ENCODE results near the gene NKAPL. TPM values are rescaled to one million over a fixed set of nuclear protein-coding genes. Genes with fewer than 3 reads are reported as not detected.

NKAPL gene
- total RNA-seq, 1 donor from 2014 or later, result not detected

DNA sequence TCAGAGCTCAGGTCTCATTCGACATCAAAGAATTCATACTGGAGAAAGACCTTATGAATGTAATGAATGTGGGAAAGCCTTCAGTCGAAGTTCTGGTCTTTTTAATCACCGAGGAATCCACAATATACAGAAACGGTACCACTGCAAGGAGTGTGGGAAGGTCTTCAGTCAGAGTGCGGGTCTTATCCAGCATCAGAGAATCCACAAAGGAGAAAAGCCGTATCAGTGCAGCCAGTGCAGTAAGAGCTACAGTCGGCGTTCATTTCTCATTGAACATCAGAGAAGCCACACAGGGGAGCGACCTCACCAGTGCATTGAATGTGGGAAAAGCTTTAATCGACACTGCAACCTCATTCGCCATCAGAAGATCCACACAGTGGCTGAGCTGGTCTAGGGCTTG lies 26.3 kb upstream of the NKAPL start:
- TF ChIP-seq POLR2A (IDR thresholded peaks at IDR 0.05) (no peak), POLR2AphosphoS5 (IDR thresholded peaks at IDR 0.05; ENCODE audit: insufficient read depth in 1 of 2, low read depth in 1 of 2) (no peak)
- TF ChIP-seq, protein P1, sequence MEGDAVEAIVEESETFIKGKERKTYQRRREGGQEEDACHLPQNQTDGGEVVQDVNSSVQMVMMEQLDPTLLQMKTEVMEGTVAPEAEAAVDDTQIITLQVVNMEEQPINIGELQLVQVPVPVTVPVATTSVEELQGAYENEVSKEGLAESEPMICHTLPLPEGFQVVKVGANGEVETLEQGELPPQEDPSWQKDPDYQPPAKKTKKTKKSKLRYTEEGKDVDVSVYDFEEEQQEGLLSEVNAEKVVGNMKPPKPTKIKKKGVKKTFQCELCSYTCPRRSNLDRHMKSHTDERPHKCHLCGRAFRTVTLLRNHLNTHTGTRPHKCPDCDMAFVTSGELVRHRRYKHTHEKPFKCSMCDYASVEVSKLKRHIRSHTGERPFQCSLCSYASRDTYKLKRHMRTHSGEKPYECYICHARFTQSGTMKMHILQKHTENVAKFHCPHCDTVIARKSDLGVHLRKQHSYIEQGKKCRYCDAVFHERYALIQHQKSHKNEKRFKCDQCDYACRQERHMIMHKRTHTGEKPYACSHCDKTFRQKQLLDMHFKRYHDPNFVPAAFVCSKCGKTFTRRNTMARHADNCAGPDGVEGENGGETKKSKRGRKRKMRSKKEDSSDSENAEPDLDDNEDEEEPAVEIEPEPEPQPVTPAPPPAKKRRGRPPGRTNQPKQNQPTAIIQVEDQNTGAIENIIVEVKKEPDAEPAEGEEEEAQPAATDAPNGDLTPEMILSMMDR (IDR thresholded peaks at IDR 0.05), result no peak
- Histone ChIP-seq H3K27ac (no peak overlapping the region), H3K27me3 (no peaks in the 10 kb centered on the region), H3K4me3 (no peak overlapping the region), H3K36me3 (peaks cover 0 to 33% of the 10 kb centered on the region in 2 donors), H3K4me1 (no peaks in the 10 kb centered on the region), H3K9me3 (no peaks in the 10 kb centered on the region)
- intact Hi-C loops (cut with DNase I), result no loop called here
- no peak for DNase-seq (ENCODE audit: extremely low spot score in 2 of 2)

DNA sequence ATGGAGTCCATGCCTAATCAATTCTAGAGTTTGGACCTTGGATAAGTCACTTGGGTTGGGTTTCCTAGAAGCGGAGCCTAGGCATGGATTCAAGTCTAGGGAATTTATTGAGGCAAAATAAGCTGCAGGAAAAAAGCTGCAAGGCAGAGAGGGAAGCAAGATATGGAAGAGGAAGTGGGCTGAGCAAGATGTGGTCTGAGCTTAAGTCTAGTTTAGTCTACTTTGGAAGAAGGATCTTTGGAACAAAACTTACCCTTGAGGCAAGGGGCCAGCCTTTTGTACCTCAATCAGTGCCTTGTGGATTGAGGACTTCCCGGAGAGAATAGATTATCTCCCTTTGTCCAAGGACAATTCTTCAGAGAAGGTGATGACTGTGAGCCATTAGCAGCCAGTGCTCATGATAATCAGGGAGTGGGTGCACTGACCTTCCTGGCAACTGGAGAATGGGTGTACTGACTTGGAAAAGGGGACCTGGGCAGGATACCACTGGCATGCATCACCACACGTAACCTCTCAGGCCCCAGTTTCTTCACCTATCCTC lies 23.1 kb upstream of the NKAPL start:
- Histone ChIP-seq H3K27me3 (no peaks in the 10 kb centered on the region), H3K9me3 (no peaks in the 10 kb centered on the region), H3K27ac (no peak overlapping the region), H3K36me3 (peaks cover 0 to 15% of the 10 kb centered on the region in 2 donors), H3K4me1 (no peaks in the 10 kb centered on the region), H3K4me3 (no peak overlapping the region)
- TF ChIP-seq, protein P1 (IDR thresholded peaks at IDR 0.05), result no peak
- intact Hi-C loops (cut with DNase I), result no loop called here
- no peak for DNase-seq (ENCODE audit: extremely low spot score in 2 of 2)

DNA sequence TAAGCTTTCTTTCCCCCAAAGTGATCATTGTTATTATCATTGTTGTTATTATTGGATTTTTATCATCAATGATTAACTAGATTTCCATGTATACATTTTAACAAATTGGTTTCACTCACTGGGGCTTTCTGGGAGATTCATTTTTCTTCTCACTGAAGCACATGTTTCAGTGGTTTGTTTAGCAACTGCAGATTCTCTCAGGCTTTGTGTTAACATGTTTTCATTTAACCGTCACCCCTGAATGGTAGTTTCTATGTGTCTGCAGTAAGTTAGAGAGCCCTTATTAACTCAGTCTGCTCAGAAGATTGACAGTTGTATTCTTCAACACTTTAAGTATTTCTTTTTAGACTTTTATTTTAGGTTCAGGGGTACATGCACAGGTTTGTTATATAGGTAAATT lies 19.5 kb upstream of the NKAPL start:
- H3K36me3 ChIP-seq, result peaks cover 0 to 13% of the 10 kb centered on the region in 2 donors
- no peak for DNase-seq (ENCODE audit: extremely low spot score in 2 of 2)
- H3K9me3 ChIP-seq, result no peaks in the 10 kb centered on the region
- no peaks in the 10 kb centered on the region for H3K4me1 ChIP-seq
- H3K27me3 ChIP-seq, result no peaks in the 10 kb centered on the region
- intact Hi-C loops (cut with DNase I), result no loop called here
- TF ChIP-seq, protein P1 (IDR thresholded peaks at IDR 0.05), result no peak
- no peak for TF ChIP-seq POLR2AphosphoS5 (IDR thresholded peaks at IDR 0.05; ENCODE audit: insufficient read depth in 1 of 2, low read depth in 1 of 2)
- no peak for TF ChIP-seq POLR2A (IDR thresholded peaks at IDR 0.05)
- no peak overlapping the region for H3K27ac ChIP-seq
- H3K4me3 ChIP-seq, result no peak overlapping the region

DNA sequence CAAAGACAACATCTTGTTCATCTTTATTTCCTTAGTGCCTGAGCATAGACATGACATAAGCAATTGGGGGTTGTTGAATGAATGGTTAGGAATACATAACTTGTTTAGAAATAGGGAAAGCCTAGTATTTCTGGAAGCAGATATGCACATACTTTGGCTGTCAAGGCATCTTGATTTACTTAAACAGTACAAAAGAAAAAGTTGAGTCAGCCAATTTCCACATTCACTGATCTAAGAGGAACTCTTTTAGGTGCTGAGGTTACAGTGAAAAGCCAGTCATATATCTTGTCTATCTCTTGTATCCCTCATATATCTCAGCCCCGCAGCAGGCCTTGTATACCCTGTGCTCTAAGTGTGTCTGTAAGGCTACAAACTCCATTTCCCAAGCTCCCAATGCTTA lies 18.6 kb upstream of the NKAPL start:
- H3K9me3 ChIP-seq, result no peaks in the 10 kb centered on the region
- no peak for DNase-seq (ENCODE audit: extremely low spot score in 2 of 2)
- no peak overlapping the region for H3K4me3 ChIP-seq
- intact Hi-C loops (cut with DNase I), result no loop called here
- no peak overlapping the region for H3K27ac ChIP-seq
- H3K36me3 ChIP-seq, result peaks cover 0 to 16% of the 10 kb centered on the region in 2 donors
- no peaks in the 10 kb centered on the region for H3K4me1 ChIP-seq
- no peaks in the 10 kb centered on the region for H3K27me3 ChIP-seq
- no peak for TF ChIP-seq POLR2A (IDR thresholded peaks at IDR 0.05)
- no peak for TF ChIP-seq POLR2AphosphoS5 (IDR thresholded peaks at IDR 0.05; ENCODE audit: insufficient read depth in 1 of 2, low read depth in 1 of 2)
- TF ChIP-seq, protein P1 (IDR thresholded peaks at IDR 0.05), result no peak

DNA sequence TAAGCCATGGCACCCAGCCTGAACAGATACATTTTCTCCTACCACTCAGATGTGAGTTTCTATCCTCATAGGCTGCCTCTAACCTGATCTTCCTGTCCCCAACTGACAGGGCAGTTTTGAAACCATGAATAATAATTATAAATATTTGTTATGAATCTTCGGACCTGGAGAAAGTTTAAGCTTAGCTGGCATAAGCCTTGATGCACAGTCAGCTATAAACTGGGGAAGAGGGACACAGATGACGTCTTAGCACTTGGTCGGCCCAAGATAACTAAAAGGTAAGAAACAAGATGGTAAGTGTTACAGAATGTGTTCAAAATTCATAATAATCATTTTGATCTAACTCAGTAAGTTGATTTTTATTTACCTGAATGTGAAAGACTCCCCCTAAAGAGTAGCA lies 15.2 kb upstream of the NKAPL start:
- Histone ChIP-seq H3K27ac (no peak overlapping the region), H3K36me3 (peaks cover 0 to 46% of the 10 kb centered on the region in 2 donors), H3K27me3 (no peaks in the 10 kb centered on the region), H3K9me3 (no peaks in the 10 kb centered on the region), H3K4me1 (no peaks in the 10 kb centered on the region), H3K4me3 (no peak overlapping the region)
- no peak for TF ChIP-seq POLR2AphosphoS5 (IDR thresholded peaks at IDR 0.05; ENCODE audit: insufficient read depth in 1 of 2, low read depth in 1 of 2)
- intact Hi-C loops (cut with DNase I), result no loop called here
- no peak for DNase-seq (ENCODE audit: extremely low spot score in 2 of 2)

Data from vagina (tissue), 2 donors.